Left kidney (tissue), 2 donors: Measurements from ENCODE around the gene GALNT6. TPM values are rescaled to one million over a fixed set of nuclear protein-coding genes. Genes with fewer than 3 reads are reported as not detected.

ENCODE experiments used
- DNase-seq: peaks from one replicate; pipeline ENCODE4 v3.0.0-alpha.2; 2013
- polyA plus RNA-seq: library from polyadenylated mRNA; unstranded; fragments of 120-200 nt; gene quantifications from one replicate; pipeline ENCODE4 v1.2.1, GENCODE V29; 2013; ENCODE audit not compliant: insufficient read length

Gene GALNT6
- polyA plus RNA-seq, 1 donor = 6.3 TPM

DNA sequence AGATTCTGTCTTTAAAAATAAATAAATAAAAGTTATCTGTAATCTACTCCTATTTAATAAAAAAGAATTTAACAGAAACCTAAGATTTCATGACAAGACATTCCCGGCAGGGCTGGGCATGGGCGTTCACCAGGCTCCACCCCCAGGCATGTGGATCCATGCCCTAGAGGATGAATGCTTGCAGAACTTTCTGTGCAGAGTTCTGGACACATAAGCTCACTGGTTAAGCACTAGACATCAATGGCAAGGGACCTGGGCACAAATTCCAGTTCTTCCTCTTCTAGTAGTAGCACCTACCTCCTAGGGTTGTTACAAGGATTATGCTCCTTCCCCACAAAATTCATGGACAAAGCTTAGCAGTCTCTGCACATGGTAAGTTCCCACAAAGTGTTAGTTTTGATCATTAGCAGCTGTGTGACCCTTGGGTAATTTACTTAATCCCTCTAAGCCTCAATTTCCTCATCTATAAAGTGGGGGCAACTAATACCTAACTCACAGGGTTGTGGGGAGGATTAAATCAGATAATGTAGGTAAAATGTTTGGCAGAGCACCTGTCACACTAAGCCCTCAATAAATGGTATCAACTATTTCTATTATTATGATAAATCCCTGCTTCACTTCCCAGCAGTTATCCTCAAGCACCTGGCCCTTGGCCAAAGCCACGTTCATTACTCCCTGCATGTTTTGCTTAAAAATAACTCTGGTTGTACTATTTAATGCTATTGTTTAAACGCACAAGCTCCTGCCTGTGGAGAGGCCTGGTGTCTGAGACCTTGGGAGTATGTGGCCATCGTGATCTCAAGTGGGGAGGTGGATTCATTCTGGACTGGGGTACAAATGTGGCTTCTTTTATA lies 9.8 kb downstream of the GALNT6 start:
- DNase-seq = no peak

DNA sequence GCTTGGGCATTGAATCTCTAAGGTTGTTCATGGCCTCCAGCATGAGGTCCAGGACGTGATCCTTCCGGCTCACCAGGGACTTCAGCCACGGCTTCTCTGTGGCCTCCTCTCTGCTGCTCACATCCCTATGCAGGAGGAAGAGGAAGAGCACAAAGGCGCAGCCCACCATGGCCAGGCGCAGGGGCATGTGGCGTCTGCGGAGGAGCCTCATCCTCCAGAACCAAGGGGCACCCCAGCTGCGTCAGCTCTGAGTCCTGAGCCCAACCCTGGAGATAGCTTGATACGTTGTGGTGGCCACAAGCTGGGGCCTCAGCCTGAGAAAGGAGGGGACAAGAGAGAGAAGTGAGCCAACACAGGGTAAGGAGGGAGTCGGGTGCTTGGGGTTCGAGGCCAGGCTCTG lies 11.6 kb downstream of the GALNT6 start:
- no peak for DNase-seq

DNA sequence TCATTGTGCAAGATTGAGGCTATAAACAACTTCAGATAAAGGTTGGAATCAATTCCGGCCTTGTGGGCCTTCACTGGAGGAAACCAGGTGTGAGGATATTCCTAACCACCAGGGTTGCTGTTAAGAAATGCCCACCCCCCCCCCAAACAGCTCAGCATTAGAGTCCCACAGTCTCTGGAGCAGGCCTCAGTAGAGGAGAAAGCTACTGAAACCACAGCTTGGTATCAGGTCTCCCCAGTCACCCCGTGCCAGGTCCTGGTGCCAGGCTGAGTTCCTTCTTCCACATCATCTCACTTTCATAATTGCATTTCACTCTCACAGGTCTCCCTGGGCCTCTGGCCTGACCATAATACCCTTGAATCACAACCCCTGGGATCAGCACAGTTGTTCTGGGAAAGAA lies 12.5 kb downstream of the GALNT6 start:
- DNase-seq = no peak

DNA sequence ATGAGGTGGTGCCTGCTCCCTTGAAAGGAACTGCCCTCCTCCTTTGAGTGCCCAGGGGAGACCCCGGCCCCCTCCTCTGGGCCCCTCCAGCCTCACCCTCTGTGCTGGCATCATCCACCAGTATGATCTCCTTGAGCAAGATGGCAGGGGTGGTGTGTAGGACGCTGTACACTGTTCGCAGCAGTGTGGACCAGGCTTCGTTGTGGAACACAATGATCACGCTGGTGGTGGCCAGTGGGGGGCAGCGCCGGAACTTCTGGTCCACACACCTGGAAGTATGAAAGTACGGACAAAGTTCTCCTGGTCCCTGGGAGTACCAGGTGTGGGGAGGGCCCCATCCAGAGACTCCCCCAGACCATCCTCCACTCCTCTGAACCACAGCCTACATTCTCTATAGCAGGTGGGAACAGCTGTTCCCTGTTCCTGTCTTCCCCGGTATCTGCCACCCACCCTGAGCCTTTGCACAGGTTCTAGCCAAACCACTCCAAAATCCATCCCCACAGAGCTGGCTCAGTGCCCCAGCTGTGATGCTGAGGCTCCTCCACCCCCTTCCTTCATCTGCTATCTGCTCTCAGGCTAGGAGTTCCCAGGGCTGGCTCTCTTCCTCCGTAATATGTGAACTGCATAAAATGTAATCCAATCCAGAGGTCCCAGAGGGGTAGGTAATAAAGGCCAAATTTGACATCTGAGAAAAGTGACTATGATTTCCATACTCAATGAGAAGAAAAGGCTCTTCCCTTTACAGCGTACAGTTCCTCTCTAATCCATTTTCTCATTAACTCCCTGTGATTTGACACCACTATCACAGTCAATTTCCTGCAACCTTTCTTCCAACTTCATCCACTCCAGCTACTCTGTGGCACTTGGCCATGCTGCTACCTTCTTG lies 13.9 kb downstream of the GALNT6 start:
- DNase-seq = no peak

DNA sequence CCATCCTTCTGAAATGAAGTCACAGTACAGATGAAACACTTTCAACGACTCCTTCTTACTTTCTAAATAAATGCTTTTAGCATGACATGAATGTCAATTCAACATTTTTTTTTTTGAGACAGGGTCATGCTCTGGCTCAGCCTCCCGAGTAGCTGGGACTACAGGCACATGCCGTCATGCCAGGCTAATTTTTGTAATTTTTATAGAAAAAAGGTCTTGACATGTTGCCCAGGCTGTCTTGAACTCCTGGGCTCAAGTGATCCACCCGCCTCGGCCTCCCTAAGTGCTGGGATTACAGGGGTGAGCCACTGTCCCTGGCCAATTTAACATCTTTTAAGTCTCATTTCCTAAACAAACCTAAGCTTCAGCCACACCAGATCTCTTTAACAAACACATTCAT lies 16.4 kb downstream of the GALNT6 start:
- no peak for DNase-seq

DNA sequence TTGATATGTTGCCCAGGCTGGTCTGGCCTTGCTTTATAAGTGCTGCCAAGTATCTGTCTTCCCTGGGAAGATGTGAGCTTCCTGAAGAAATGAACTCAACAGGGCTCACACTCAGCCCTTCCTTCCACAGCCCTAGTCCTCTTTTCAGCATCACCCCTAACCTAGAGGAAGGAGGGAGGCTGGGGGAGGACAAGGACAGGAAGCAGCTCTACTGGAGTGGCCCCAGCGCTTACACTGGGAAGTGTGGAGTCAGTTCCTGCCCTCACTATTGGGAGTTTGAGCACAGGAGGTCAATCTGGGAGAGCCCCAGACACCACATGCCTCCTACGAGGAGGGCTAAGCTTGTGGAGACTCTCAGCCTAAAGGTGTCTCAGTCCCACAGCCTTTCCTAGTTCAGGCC lies 16.8 kb downstream of the GALNT6 start:
- no peak for DNase-seq

DNA sequence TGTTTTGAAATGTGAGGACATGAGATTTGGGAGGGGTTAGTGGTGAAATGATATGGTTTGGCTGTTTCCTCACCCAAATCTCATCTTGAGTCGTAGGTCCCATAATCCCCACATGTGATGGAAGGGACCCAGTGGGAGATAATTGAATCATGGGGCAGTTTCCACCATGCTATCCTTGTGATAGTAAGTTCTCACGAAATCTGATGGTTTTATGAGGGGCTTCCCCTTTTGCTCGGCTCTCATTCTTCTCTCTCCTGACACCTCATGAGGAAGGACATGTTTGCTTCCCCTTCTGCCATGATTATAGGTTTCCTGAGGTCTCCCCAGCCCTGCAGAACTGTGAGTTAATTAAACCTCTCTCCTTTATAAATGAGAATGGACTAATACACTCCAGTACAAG lies 18.0 kb downstream of the GALNT6 start:
- no peak for DNase-seq

DNA sequence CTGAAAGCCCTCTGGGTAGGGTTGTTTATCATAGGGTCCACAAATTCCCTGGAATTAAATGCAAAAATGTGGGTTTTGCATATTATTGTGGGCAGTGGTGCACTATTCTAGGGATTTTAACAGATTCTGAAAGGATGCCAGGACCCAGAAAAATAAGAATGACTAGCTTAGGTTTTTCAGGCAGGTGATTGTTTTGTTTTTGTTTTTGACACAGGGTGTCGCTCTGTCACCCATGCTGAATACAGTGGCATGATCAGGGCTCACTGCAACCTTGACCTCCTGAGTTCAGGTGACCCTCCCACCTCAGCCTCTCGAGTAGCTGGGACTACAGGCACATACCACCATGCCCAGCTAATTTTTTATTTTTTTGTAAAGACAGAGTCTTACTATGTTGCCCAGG lies 19.2 kb downstream of the GALNT6 start:
- DNase-seq = no peak

DNA sequence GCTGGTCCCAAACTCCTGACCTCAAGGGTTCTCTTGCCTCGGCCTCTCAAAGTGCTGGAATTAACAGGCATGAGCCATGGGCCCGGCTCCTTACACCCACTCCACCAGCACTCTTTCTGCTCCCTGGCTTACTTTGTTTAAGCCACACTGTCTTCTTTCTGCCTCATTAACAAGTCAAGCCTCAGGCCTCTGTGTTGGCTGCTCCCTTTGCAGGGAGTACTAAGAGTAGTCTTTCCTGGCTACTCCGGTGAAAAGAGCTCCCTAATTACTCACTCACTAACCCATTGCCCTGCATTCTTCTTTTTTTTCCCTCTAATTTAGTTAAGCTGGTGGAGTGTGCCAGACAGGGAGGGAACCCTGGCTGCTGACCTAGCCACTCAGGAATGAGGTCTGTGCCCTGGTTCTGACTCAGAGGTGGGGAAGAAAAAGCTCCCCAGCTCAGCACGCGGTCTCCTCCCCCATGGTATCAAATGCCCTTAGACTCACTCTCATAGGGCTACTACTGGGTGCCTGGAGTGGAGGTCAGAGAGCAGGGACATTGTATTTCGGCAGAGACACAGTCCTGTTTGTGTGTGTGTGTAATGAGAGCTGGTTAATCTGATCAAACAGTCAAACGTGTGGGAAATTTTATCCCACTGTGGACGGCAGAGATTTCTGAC lies 19.8 kb downstream of the GALNT6 start:
- peak; percentile 89 for DNase-seq

DNA sequence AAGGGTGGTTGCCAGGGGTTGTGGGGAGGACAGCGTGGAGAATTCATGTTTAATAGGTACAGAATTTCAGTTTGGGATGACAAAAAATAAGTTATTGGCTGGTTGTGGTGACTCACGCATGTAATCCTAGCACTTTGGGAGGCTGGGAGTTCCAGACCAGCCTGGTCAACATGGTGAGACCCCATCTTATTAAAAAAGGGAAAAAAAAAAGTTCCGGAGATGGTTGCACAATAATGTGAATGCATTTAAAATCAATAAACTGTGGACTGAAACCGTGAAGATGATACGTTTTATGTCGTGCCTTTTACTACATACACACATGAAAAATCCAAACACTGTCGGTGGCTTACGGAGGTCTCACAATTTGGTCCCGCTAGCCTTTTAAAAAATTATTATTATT lies 20.5 kb downstream of the GALNT6 start:
- no peak for DNase-seq

DNA sequence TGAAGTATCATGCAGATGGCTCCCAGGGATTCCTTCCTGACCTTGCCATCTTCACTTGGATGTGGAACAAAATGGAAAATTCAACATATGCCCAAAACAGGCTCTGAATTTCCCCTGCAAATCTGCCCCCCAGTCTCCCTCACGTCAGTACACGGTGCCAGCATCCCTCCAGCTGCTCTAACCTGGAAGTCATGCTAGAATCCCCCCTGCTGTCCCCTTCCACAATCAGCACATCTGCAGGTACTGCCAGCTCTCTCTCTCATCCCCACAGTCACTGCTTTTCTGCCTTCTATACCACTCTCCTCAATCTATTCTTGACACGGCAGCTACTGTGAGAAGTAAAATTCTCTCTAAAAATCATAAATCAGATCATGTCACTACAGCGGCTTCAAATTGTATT lies 21.6 kb downstream of the GALNT6 start:
- no peak for DNase-seq

DNA sequence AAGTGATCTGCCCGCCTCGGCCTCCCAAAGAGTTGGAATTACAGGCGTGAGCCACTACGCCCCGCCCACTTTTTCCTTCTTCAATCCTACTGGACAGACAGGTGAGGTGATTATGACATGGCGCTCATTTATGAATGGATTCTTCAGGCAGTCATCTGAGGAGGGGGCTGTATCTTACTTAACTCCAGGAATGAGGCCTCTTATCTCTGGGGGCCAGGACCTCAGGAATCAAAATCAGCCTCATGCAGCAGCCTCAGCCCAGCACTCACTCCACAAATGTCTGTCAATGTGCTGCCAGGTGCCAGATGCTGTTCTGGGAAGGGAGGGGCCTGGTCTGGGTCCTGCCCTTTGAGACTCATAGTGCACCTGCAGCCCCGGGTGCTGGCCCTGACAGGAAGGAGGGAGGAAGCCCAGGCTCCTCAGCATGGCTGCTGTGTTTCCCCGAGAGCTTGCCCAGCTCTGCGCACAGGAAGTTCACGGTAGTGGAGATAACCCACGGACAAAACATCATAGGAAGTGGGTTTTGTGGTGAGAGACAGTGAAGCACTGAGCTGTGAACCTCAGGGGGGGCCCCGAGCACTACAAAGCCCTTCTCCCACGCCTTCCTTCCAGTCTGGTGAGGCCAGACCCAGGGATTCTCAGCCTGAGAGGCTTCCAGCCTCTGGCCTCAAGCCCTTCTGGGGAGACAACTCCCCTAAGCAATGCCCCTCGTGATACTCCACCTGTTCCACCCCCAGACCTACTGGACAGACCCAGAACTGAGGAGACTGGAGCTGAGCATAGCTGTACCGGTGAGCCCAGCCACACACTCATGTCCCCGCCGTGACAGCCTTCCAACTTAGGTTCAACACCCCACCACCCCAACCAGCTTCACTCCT lies 22.3 kb downstream of the GALNT6 start:
- DNase-seq = no peak

DNA sequence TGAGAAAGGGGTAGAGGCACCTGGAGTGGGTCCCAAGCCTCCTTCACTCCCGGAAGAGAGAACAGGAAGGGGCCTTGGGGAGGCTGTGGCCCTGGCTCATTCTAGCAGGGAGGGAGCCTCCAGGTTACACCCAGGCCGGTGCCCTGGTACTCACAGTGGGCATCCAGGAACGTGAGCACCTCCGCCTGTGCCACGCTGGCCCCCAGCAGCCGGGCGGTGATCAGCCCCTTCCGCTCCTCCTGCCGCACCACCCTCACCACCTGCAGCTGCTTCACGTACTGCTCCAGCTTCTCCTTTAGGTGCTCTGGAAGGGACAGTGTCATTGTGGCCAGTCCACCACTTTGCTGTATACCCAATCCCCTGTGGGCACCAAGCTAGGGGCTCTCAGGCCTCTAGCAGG lies 25.9 kb downstream of the GALNT6 start:
- no peak for DNase-seq

DNA sequence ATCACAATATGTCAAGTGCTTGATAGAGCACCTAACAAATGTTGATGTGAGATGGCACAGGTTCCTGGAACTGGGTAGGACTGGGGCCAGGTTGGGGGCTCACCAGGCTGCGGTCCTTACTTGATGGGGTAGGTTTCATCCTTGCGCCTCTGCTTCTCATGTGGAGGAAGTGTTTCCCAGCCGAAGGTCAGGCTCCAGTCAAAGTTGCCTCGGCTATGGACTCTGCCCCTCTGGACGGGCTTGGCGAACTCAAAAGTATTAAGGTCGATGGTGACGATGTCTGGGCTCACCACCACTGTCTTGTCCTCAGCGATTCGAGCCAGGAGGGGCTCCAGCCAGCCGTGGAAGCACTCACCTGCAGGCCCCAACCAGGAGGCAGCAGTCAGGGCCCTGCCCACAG lies 27.2 kb downstream of the GALNT6 start:
- no peak for DNase-seq

DNA sequence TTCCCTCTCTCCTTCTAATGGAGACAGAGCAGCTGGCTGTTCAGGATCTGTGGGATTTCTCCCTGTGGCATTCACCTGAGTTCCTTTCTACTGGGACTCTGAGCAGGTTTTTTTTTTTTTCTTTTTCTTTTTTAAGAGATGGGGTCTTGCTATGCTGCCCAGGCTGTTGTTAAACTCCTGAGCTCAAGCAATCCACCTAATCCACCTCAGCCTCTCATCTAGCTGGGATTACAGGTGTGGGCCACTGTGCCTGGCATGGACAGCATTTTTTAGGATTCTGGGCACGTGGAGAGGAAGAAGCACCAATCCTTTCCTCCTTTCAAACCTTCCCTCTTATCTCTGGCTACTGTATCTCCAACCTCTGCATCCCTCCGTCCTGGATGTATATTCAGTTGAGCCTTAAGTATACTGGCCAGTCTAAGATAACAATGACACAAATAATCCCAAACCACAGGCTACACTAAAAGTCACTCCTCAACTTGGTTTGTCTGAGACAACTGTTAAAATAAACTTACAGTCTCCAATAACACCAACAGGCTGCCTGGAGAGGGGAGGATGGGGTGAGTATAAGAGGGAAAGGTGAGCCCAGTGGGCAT lies 28.4 kb downstream of the GALNT6 start:
- DNase-seq = no peak

DNA sequence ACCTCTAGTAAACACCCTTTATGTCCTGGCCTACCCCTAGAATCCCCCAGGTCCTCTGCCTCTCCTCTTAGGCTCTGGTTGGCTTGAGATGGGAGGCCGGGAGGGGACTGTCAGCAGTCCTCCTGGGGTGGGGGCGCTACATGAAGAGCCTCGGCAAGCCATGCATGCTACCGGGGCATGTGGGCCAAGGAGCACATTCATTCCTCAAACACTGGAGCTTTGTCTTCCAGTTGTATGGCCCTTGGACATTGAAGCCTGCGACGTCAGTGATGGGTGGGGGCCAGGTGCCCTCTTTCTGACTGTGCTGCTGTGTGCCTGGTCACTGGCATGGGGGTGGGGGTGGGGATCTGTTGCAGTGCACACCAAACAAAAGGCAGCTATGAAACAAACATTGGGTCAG lies 28.9 kb downstream of the GALNT6 start:
- DNase-seq = no peak

DNA sequence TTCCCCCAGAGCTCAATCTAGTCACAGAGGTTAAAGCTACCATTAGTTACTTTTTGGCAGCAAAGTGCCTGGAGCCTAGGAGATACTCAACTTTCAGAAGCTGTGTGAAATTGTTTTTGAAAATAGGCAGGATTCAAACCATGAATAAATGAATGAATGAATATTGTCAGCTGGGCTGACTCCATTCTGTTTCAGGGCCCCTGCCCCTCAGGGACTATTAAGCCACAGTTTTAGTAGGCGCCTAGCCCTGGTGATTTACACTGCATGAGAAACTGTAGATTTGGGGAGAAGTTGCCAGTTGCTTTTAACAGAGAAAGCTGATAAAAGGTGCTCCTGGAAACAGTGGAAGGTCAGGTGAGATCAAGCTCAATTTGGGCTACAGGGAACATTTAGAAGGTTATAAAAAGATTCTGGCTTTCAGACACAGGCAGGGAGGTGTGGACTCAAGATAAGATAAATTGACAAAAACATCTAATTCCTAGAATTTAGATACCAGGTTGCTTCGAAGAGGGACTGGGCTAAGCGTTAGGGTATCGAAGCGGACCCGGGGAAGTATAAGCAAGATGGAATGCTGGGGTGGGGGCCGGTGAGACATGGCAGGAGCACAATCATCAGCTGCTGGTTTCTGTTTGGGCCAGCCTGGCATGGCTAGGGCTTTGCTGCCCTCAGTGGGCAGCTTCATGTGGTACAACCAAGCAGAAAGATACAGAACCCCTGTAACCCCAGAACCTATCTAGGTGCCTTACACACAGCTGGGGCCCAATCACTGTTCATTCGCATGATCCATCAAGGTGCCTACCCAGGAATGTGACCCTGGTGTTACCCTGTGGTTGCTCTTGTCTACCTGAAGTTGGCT lies 29.8 kb downstream of the GALNT6 start:
- no peak for DNase-seq

DNA sequence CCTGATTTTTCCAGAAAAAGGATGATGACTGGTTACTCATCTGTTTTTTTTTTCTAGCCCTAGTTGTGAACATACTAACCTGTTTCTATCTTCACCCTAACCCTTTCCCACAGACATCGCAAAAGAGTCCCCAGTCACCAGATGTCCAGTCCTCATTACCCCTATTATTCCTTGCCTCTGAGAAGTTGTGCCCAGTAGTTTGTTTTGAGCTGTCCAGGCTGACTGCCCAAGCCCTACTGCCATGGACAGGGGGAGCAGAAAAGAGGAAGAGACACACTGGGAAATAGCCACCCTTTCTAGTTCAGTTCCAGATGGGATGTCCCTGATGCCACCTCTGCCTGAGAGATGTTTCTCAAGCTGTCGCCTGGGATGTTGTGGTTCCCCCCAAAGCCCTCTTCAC lies 30.9 kb downstream of the GALNT6 start:
- no peak for DNase-seq

DNA sequence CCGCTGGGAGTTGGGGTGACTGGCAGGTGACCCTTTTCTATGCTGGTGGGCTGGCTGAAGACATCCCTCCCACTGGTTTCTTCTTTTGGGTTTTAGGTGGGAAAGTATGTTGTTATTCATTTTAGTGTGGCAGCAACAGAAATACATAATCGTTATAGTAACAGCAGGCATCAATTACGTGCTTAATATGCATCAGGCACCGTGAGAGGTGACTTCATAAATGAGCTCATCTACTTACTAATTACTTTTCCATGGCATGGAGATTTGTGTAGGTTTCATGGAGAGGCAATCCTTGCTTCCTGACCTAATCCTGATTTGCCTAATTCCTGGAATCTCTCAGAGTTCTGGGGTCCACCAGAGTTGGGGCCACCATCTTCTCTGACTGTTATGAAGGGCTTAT lies 31.4 kb downstream of the GALNT6 start:
- no peak for DNase-seq

DNA sequence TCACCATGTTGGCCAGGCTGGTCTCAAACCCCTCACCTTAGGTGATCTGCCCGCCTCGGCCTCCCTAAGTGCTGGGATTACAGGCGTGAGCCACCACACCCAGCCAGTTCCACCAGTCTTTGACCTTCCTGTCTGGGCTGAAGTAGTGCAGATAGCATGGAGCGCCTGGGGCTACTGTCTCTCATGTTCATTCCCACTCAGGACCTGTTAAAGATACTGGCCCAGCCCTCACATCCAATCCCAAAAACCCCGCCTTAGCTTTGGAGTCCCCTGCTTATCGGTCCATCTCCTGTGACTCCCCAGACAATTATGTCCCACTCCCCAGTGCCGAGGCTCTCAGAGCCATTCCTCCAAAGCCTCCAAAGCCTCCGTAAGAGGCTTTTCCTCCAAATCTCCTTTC lies 32.7 kb downstream of the GALNT6 start:
- no peak for DNase-seq
